KG1 (cell line): ENCODE measurements around the gene ODF4.
"Not testable (repeated sequence)": the region's sequence is repeated elsewhere in the genome, so short reads cannot be mapped to it uniquely, and the experiment has no call there.

Experiments
- DNase-seq: peaks from one replicate; lab custom pipeline; 2025; lab: John Stamatoyannopoulos, UW

The ODF4 gene

DNA sequence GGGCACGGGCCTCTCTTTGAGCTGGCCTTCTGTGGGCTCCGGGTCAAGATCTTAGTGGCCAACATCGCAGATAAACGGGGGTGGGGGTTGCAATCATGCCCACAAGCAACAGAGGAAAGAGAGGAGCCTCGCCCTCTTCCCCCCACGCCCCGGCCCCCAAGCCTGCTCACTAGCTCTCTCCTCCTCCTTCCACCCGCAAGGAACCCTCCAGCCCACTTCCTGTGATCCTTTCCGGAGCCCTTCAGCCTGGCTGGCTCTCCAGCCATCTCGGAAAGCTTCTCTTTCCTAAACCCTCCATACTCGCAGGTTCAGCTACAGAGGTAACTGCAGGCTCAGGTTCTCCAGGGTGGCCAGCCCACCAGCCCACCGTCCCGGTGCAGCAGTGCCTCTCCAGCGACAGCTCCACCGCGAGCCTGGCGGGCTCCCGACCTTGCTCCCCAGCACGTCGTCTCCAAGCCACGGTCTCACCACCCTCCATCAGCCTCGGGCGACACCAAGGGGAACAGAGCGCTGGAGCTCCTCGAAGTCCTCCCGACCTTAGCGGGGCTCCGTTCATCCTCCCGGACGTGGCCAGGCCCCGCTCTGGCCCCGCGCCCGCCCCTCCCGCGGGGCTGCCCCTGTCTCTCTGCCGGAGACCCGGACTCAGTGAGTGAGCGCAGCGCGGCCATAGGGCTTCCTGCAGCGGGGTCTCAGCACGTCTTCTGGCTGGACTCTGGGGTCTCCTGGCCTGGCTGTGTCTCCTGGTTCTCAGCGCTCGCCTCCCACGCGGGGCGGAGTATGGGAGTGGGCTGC is 12.9 kb upstream of the ODF4 start:
- no peak for DNase-seq

DNA sequence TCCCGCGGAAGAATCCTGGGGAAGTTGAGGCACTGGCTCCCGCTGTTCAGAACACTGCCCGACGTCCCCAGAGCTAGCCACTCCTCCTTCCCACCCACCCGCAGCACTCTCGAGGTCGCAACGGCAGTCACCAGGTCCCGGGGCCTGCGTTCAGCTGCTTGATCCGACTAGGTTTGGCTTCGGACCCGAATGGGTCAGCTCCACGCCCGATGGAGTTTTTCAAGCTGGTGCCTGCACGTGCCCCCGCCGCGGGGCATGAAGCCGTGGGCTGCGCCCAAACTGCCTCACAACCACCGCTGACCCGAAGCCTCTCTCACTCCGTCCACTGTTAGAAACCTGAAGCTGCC is 12.4 kb upstream of the ODF4 start:
- DNase-seq = no peak

DNA sequence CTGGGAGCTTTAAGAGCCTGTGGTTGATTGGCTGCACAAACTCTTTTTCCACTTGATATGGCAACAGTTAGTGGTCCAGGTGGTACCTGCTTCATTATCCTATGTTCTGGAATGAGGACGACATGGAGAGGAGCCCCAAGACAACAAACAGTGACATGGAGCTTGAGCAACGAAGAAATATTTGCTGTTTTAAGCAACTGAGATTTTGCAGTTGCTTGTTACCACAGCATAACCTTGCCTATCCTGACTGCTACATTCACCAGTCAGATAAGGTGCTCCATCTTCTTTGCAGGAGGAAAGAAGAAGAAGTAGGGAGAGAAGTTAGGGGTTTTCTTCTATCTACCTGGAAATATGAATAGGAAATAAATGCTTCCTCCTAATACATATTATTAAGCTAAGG is 7.5 kb upstream of the ODF4 start:
- DNase-seq = no peak

DNA sequence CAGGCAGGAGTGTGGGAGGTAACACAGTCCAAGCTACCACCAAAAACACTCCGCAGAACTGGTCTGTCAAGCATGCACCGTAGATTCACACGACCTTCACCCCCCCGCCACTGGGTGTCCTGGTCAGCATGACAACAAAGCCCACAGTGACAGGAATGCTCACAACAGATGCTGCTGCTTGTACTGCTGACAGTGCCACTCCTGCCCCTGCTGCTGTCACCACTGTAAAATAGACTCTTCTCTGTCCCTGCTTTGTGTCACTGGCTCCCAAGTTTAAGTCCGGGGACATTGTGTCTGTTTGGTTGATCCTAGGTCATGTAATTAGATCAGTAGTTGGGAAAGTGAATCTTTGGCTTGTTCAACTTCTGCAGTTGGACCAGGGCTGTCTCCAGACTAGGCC is 7.0 kb upstream of the ODF4 start:
- no peak for DNase-seq

DNA sequence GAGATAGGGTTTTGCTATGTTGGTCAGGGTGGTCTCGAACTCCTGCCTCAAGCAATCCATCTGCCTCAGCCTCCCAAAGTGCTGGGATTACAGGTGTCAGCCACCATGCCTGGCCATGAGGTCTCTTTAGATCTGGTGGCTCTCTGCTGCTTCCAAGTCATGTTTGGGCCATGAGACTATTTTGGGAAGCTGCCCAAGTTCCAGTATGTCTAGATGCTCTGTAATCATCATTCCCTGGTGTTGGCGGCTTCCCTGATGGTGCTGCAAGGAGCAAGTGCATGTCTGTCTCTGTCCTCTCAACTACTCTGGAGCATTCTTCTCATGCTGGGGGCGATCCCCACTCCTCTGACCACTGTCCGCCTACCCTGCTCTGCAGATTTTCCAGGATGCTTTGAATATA is 6.4 kb upstream of the ODF4 start:
- DNase-seq = no peak

DNA sequence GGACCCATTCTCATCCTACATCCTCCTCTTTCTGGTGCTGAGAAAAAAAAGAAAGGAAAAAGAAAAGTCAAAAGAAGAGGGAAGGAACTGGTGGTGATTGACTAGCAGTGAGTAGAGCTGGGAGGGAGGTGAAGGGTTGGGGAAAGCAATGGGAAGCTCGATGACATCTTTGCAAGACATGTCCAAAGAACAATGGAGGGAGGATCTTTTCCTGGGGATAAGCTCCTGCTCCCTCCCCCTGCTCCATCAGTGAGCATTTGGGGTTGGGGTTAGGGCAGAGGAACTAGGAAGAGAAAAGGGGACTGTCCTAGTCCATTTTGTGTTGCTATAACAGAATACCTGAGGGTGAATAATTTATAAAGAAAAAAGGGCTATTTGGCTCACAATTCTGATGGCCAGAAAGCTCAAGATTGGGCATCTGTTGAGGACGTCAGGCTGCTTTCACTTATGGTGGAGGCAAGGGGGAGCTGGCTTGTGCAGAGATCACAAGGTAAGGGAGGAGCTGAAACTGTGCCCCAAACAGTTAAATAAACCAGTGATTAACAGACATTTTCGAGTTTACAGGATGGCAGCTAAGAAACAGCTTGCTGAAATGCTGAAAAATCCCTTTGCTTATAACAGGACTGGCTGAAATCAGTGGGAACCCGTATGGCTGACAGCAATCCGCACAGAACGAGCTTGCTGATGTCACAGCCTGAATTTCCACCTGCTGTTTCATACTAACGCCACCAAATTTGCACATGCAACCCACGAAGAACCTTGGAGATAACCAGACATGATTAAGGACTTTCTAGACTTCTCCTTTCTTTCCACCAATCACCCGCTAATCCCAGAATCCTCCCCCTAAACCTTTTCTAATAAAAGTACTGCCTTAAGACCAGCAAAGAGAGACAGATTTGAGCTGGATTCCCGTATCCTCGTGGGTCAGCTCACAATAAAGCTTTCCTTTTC is 1.6 kb upstream of the ODF4 start:
- DNase-seq = no peak

DNA sequence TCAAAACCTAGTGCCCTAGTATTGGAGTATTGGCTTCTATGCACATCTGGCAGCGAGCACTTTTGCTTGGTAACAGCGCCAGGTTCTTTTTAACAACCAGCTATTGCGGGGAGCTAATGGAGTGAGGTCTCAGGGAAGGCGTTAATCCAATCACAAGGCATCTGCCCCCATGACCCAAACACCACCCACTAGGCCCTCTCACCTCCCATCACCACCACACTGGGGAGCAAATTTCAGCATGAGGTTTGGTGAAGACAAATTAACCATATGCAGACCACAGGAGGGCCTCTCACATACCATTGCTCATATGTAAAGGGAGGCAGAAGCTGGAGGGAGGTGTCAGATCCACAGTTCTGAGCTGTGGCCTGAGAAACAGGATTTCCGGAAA is 893 bp upstream of the ODF4 start:
- DNase-seq = no peak

DNA sequence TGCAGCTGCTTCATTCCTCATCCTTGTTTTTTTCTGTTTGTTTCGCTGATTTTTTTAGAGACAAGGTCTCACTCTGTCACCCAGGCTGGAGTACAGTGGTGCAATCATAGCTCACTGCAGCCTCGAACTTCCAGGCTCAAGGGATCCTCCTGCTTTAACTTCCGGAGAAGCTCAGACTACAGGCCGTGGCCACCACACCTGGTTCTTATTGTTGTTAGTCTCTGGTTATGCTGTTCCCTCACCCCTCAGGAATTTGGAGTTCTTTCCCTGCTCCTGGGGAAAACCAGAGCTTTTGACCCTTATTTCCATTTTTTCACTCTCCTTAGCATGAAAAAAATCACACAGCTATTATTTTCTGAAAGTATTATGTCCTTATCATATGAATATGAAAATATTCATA is 1.8 kb downstream of the ODF4 start:
- DNase-seq = no peak

DNA sequence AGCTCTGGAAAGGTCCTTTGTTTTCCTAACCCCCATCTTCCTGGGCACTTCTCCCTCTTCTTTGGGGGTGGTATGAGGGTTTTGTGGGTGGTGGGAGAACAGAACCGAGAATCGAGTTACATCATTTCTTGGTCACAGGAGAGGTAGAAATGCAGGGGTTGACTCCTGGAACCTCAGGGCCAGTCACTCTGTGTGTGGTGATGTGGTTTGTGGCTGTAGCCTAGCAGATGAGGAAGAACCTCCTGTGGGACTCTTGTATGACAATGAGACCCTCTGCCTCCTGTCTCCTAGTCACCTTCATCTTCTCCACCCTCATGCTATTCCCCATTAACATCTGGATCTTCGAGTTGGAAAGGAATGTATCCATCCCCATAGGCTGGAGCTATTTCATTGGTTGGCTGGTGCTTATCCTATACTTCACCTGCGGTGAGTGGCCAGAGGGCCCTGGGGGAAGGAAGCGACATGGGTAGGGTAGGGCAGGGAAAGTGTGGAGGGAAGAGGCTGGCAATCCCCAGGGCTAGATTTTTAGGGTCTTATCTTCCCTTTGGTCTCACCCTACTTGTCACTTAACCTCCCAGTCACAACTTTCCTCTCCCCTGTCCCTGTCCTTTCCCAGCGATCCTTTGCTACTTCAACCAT is 5.5 kb downstream of the ODF4 start:
- no peak for DNase-seq

DNA sequence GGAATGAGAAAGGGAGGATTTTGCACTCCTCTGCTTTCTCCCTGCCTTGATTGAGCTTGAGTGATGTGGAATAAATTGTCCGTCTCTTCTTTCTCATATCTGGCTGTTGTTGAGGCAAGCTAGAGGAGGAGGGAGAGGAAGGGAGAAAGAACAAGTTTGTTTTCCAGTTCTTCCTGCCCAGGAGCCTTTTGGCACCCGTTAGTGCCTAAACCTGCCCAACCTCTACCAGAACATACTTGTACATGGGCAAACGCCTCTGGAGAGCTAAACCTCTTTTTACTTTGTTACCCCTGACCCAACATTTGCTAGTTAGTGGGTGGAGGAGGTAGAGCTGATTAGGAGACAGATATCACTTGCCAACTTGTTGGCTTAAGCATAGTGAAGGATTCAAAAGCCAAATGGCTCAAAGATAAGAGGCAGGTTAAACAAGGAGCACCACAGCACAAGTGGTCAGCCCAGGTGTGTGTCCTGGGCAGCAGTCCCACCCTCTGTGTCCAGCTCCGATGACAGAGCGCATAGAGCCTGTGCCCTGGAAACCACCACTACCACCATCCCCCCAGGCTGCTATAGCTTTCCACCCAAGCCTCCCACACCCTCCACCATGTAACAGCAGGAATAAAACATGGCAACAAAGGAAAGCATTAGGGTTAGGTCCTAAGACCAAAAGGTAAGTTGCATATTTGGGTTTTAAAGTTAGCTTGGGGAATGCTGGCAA is 6.5 kb downstream of the ODF4 start:
- no peak for DNase-seq

DNA sequence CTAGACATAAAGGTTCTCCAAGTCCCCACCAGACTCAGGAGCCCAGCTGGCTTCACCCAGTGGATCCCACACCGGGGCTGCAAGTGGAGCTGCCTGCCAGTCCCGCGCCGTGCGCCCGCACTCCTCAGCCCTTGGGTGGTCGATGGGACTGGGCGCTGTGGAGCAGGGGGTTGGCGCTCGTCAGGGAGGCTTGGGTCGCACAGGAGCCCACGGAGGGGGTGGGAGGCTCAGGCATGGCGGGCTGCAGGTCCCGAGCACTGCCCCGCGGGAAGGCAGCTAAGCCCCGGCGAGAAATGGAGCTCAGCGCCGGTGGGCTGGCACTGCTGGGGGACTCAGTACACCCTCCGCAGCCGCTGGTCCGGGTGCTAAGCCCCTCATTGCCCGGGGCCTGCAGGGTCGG is 7.4 kb downstream of the ODF4 start:
- not testable (repeated sequence) for DNase-seq

DNA sequence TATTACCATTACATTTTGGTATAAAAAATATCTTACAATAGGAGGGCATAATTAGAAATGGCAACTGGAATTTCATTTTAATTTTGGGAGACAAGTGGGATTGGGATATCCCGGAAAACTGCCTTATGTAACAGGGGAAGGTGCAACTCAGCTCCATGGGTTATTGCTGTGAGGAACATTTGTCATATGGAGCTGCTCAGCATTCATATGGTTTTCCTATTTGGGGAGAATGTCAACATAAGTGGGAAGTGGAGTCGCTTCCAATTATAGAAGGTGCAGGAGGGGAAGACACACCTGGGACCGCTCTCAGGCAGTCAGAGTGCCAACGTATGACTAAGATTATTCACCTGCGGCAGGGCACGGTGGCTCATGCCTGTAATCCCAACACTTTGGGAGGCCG is 10.7 kb downstream of the ODF4 start:
- no peak for DNase-seq

DNA sequence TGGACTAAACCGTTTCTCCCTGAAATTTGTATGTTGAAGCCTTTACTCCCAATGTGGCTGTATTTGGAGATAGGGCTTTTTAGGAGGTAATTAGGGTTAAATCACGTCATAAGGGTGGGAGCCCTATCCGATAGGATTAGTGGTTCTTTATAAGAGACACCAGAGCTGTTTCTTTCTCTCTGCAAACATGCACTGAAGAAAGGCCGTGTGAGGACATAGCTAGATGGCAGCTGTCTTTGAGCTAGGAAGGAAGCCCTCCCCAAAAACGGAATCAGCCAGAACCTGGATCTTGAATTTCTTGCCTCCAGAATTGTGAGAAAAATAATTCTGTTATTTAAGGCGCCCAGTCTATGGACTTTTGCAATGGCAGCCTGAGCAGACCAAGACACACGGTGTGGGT is 14.1 kb downstream of the ODF4 start:
- DNase-seq = no peak

DNA sequence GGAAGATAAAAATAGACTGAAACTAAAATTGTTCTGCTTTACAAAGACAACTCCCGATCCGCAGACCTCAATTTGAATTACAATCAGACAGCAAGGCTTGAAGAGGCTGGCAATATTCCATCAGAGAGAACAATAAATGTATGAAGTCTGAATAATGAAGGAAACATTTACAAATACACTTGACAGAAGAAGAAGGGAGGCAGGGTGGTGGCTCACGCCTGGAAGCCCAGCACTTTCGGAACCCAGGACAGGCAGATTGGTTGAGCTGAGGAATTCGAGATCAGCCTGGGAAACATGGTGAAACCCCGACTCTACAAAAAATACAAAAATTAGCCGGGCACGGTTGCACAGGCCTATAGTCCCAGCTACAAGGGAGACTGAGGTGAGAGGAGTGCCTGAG is 14.6 kb downstream of the ODF4 start:
- DNase-seq = no peak

DNA sequence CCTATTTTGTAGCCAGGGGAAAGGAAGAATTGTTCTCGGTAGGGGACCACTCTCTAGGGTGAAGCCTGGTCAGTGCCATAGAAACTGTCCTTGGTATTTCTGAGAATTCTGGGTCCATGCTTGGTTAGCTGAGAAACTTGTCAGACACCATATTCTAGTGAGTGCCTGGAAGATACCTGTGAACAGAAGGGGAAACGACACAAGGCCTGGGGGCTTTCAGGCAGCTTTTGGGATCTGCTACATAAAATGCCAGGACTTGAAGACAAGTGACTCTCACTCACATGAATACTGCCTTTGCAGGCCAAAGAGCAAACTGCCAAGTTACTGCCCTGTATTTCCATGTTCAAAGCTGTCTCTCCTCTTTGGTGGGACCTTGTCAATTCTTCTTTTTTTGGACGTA is 18.3 kb downstream of the ODF4 start:
- no peak for DNase-seq

DNA sequence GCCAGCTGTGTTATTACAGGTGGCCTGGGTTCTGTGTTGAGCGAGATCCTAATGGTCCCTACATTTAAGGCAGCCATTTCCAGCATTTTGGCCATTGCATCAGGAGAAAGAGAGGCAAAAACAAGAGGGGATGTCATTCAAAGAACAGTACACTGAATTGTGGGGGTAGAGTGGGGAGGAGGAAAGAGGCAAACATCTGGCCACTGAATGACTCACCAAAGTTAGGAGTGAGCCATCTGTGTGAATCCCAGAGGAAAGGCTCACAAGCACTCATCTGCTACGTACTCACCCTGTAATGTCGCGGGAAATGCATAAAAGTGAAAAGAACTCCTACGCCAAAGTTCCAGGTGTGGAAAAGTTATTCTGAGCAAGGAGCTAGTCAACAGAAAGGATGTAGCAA is 20.1 kb downstream of the ODF4 start:
- no peak for DNase-seq

DNA sequence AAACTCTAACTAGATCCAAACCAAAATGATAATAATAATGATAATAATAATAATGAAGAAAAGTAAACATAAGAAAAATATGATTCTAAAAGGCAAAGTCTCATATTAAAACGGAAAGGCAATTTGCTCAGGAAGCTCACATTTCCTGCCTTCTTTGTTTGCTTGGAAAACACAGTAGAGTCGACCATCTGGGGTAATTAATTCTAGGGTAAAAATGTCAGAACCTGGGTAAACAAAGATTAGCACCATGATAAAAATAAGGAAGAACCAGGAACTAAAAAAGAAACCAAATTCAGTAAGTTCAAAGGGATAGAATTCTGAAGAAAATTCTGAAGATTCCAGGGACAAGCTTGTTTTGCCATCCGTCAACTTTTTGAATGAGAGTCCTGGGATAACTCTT is 20.6 kb downstream of the ODF4 start:
- no peak for DNase-seq

DNA sequence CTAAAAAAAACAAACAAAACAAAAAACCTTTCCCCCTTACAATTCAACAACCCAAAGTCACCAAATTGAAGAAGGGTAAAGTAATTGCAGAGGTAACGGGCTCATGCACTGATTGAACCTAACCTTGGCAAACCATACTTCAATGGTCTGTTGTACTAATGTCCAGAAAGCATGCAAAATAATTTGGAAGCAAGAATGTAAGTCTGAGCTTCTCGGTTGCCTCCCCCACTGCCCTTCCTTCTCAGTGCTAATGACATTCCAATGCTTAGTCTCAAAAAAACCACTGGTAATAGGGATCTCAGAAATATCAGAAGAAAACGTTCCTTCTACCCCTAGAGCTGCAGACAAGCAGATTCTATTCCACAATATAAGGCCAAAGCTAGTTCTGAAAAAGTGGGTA is 21.1 kb downstream of the ODF4 start:
- DNase-seq = no peak

DNA sequence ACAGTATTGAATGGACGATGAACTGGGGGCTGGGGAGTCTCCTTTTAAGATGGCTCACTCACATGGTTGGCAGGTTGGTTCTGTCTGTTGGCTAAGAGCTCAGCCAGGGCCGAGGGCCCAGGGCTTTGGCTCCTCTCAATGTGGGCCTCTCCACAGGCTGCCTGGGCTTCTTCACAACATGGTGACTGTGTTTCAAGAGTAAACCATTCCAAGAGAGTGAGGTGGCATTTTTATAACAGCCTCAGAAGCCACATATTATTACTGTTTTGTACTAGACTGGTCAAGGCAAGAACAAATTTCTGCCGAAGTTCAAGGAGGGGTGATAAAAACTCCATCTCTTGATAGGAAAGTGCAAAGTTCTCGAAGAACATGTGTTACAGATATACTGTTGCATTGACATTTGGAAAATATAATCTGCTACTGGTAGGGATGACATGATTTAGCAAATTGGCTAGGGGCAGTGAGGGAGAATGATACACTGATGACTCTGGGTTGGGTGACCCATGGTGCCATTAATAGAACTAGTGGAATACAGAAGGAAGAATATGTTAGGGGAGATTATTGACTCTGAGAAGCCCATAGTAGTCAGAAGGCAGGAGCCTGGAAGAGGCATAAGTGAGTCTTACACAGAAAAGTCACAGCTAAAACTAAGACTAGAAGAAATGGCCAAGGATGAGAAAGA is 23.2 kb downstream of the ODF4 start:
- no peak for DNase-seq

DNA sequence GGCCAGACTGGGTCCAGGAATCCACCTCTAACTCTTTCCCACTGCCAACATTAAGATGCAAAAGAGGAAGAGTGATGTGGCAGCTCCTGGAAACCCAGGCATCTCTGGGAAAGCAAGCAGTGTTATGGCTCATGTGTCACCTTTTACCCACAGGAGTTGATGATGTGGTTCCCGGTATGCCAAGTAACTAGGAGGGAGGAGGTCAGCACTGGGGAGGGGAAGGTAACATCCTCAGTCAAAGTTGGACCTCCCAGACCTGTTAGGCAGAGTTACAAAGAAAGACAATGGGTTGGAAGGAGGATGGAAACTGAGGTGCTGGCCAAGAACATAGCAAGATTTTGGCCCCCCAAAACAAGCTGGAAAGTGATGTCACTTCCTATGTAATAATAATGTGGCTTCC is 25.5 kb downstream of the ODF4 start:
- no peak for DNase-seq

DNA sequence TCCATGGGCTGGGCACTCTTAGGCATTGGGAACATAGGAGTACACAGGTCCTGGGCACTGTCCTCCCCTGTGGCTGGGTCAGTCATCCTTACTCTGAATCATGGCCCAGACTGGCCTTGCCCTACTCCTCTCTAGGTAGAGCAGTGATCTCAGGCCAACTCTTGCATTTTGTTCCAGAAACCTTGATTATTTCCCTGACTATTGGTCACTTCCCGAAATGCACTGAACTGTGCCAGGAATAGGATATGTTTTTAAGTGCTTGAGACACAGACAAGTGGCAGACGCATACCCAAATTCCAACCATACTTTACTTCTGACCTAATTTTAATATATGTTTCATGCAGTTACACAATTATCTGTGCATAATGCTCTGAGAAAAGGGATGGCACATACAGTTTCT is 26.6 kb downstream of the ODF4 start:
- DNase-seq = no peak

DNA sequence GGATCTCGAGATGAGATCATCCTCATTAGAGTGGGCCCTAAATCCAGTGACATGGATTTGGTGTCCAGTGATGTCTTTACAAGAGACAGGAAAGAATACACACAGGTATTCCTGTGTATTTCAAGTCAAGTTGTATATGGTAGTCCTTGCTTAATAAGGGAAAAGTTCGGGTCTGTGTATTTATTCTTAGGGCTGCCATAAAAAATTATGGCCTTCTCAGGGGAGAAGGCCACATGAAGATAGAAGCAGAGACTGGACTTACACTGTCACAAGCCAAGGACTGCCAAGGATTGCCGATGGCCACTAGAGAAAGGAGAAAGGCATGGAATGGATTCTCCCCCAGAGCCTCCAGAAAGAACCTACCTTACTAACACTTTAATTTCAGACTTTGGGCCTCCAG is 28.6 kb downstream of the ODF4 start:
- DNase-seq = no peak
